Measurements from ENCODE around the gene WDR17. TPM values are rescaled to one million over a fixed set of nuclear protein-coding genes. Genes with fewer than 3 reads are reported as not detected.

The WDR17 gene
- total RNA-seq, 6 experiments from 2014 or later = 0.12 to 0.49 (median 0.18) TPM; not detected in 1

DNA sequence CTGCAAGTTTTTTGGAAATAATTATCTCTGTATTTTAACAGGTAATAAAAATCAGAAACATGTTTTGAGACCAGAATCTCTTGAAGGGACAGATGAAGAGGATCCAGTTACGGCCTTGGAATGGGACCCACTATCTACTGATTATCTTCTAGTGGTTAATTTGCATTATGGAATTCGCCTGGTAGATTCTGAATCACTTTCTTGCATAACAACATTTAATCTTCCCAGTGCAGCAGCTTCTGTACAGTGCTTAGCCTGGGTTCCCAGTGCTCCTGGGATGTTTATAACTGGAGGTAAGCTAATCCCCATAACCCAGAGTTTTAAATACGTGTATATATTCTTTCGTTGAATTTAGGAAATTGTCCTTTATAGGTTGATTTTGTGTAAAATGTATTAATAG is 59.4 kb downstream of the WDR17 start:
- 71% methylated on average over 4 of the region's 4 CpGs for WGBS (ENCODE audit: insufficient coverage, low coverage, low lambda C conversion rate, missing lambda C conversion rate)
- TF ChIP-seq, protein P1, sequence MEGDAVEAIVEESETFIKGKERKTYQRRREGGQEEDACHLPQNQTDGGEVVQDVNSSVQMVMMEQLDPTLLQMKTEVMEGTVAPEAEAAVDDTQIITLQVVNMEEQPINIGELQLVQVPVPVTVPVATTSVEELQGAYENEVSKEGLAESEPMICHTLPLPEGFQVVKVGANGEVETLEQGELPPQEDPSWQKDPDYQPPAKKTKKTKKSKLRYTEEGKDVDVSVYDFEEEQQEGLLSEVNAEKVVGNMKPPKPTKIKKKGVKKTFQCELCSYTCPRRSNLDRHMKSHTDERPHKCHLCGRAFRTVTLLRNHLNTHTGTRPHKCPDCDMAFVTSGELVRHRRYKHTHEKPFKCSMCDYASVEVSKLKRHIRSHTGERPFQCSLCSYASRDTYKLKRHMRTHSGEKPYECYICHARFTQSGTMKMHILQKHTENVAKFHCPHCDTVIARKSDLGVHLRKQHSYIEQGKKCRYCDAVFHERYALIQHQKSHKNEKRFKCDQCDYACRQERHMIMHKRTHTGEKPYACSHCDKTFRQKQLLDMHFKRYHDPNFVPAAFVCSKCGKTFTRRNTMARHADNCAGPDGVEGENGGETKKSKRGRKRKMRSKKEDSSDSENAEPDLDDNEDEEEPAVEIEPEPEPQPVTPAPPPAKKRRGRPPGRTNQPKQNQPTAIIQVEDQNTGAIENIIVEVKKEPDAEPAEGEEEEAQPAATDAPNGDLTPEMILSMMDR (IDR thresholded peaks at IDR 0.05) = no peak
- TF ChIP-seq POLR2A (IDR thresholded peaks at IDR 0.05) = no peak
- H3K36me3 ChIP-seq = no peaks in the 10 kb centered on the region
- intact Hi-C loops (cut with DNase I) = no loop called here
- DNase-seq (no peak), ATAC-seq (no peak)
- no peaks in the 10 kb centered on the region for H3K27me3 ChIP-seq
- no peaks in the 10 kb centered on the region for H3K4me1 ChIP-seq
- no peaks in the 10 kb centered on the region for H3K9me3 ChIP-seq
- no peak overlapping the region for H3K4me3 ChIP-seq
- H3K27ac ChIP-seq = no peak overlapping the region

DNA sequence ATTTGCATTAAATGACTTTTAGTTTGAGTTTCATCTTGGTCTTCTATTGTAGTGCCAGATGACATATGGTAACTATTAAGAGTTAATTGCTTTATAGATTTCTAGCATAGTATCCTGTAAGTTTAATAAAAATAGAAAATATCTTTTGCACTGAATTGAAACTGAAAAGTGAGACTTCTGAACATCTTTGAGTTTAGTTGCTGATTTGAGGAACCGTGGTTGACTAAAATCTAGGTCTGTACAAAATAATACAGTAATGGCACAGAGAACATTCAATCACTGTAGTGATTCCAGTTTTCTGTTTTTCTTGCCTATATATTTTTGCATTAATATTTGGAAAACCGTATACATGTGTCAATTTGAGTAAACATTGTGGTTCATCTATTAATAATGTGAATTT is 69.0 kb downstream of the WDR17 start:
- no peak for ATAC-seq
- 47% methylated on average over 2 of the region's 2 CpGs for WGBS (ENCODE audit: insufficient coverage, low coverage, low lambda C conversion rate, missing lambda C conversion rate)
- no peak for TF ChIP-seq POLR2A (IDR thresholded peaks at IDR 0.05)
- TF ChIP-seq, protein P1 (IDR thresholded peaks at IDR 0.05) = no peak
- no peaks in the 10 kb centered on the region for H3K36me3 ChIP-seq
- no peaks in the 10 kb centered on the region for H3K9me3 ChIP-seq
- DNase-seq = no peak
- H3K4me3 ChIP-seq = no peak overlapping the region
- H3K27ac ChIP-seq = no peak overlapping the region
- no peaks in the 10 kb centered on the region for H3K4me1 ChIP-seq
- H3K27me3 ChIP-seq = no peaks in the 10 kb centered on the region
- intact Hi-C loops (cut with DNase I) = no loop called here

DNA sequence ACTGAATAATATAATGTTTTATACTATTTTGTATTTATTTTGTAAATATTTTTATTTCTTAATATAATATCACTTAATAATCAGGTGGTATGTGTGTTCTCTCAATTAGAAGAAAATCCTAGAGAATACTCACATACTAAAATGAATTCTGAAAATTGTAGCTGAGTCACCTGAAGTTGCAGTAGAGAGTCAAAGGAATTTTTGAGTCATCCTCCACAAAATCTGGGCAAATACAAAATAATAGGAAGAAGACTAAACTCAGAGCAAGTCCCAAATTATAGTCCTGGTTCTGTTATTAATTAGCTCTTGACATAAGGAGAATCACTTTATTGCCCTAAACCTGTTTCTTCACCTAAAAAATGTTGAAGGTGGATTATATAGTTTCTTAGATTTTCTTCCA is 72.0 kb downstream of the WDR17 start:
- no peak for TF ChIP-seq POLR2A (IDR thresholded peaks at IDR 0.05)
- TF ChIP-seq, protein P1 (IDR thresholded peaks at IDR 0.05) = no peak
- Histone ChIP-seq H3K27ac (no peak overlapping the region), H3K4me3 (no peak overlapping the region), H3K27me3 (no peaks in the 10 kb centered on the region), H3K4me1 (no peaks in the 10 kb centered on the region), H3K36me3 (no peaks in the 10 kb centered on the region), H3K9me3 (no peaks in the 10 kb centered on the region)
- intact Hi-C loops (cut with DNase I) = no loop called here
- no peak for DNase-seq
- no peak for ATAC-seq

GRCh38 chr4:176139518-176139917 is 73.9 kb downstream of the WDR17 start:
- Histone ChIP-seq H3K27me3 (no peaks in the 10 kb centered on the region), H3K27ac (no peak overlapping the region), H3K36me3 (no peaks in the 10 kb centered on the region), H3K4me1 (no peaks in the 10 kb centered on the region), H3K4me3 (no peak overlapping the region), H3K9me3 (no peaks in the 10 kb centered on the region)
- TF ChIP-seq, protein P1 (IDR thresholded peaks at IDR 0.05) = no peak
- TF ChIP-seq POLR2A (IDR thresholded peaks at IDR 0.05) = no peak
- DNase-seq (no peak), ATAC-seq (no peak)
- intact Hi-C loops (cut with DNase I) = no loop called here

DNA sequence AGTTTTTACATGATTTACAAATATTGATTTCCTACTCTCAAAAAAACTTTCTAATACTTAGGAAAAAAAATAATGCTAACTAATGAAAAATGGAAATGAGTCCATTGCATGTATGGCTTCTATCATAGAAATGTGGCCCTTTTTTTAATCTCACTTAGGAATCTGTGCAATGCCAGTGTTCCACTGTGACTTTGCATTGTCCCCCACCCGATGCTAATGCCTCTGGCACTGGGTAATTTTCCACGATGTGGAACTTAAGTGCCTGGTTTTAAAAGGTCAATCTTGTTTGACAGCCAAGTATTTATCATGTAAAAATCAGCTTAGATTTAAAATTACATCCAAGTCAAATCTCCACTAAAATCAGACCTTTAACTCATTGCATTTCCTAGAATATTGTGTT is 76.6 kb downstream of the WDR17 start:
- H3K4me1 ChIP-seq = no peaks in the 10 kb centered on the region
- no peak overlapping the region for H3K27ac ChIP-seq
- WGBS (ENCODE audit: insufficient coverage, low coverage, low lambda C conversion rate, missing lambda C conversion rate) = 64% methylated on average over 2 of the region's 2 CpGs
- H3K36me3 ChIP-seq = no peaks in the 10 kb centered on the region
- no peak overlapping the region for H3K4me3 ChIP-seq
- H3K27me3 ChIP-seq = no peaks in the 10 kb centered on the region
- H3K9me3 ChIP-seq = no peaks in the 10 kb centered on the region
- no peak for ATAC-seq
- no peak for TF ChIP-seq POLR2A (IDR thresholded peaks at IDR 0.05)
- TF ChIP-seq, protein P1 (IDR thresholded peaks at IDR 0.05) = no peak
- intact Hi-C loops (cut with DNase I) = no loop called here
- DNase-seq = no peak
